Stimulated activated CD4-positive, alpha-beta T cell treated with anti-CD3 and anti-CD28 coated beads, Interleukin-1b, Interleukin-23, amount 100 ng/mL, for 24 hours (primary cell): ENCODE results near the gene ALKBH3.

Source experiments
- DNase-seq, 4 experiments: peaks; one replicate each; pipeline ENCODE4 v3.0.0-alpha.2; 2020; ENCODE audit warnings: low read depth in 4 of 4, low spot score in 1 of 4

The ALKBH3 gene

GRCh38 chr11:43921561-43922294, 41.1 kb downstream of the ALKBH3 start:
- no peak for DNase-seq

- no peak for DNase-seq
Measured at GRCh38 chr11:43922295-43922648, 41.6 kb downstream of the ALKBH3 start.

- DNase-seq: no peak
Measured at GRCh38 chr11:43922744-43923405, 42.2 kb downstream of the ALKBH3 start.

- no peak for DNase-seq
Measured at GRCh38 chr11:43923406-43924111, 42.9 kb downstream of the ALKBH3 start.

GRCh38 chr11:43924112-43924855, 43.7 kb downstream of the ALKBH3 start:
- DNase-seq: no peak

GRCh38 chr11:43925063-43925931, 44.7 kb downstream of the ALKBH3 start:
- DNase-seq: no peak

- no peak for DNase-seq
Measured at GRCh38 chr11:43925932-43926505, 45.4 kb downstream of the ALKBH3 start.

- DNase-seq: no peak
Measured at GRCh38 chr11:43927070-43927469, 46.4 kb downstream of the ALKBH3 start.

- DNase-seq: no peak
Measured at GRCh38 chr11:43927925-43928707, 47.5 kb downstream of the ALKBH3 start.

- DNase-seq: no peak
Measured at GRCh38 chr11:43928721-43929120, 48.1 kb downstream of the ALKBH3 start.

GRCh38 chr11:43930868-43931716, 50.5 kb downstream of the ALKBH3 start:
- DNase-seq: no peak

GRCh38 chr11:43931717-43932039, 51.0 kb downstream of the ALKBH3 start:
- no peak for DNase-seq

GRCh38 chr11:43933226-43933607, 52.6 kb downstream of the ALKBH3 start:
- no peak for DNase-seq

- no peak for DNase-seq
Measured at GRCh38 chr11:43933608-43934551, 53.2 kb downstream of the ALKBH3 start.

- DNase-seq: no peak
Measured at GRCh38 chr11:43934601-43935423, 54.2 kb downstream of the ALKBH3 start.

GRCh38 chr11:43935424-43935979, 54.9 kb downstream of the ALKBH3 start:
- no peak for DNase-seq
